OCI-LY7 (cell line): Measurements from ENCODE around the gene LARGE1. TPM values are rescaled to one million over a fixed set of nuclear protein-coding genes. Genes with fewer than 3 reads are reported as not detected.

Experiments used
- BruUV-seq: library from RNA; stranded (reverse); fragments of 400-500 nt; replicated peaks from 2 replicates; lab custom pipeline; 2021; lab: Mats Ljungman, UMichigan
- CTCF ChIA-PET: fragments of 300-600 bp; sonication (Branson Sonifier 250); formaldehyde crosslinking; loops from one replicate; lab custom pipeline; 2022; ENCODE audit warnings: antibody characterized with exemption; ENCODE audit not compliant: unreplicated experiment; lab: Charles Lee
- POLR2A ChIA-PET: fragments of 300-600 bp; sonication (Branson Sonifier 250); formaldehyde crosslinking; loops from one replicate; lab custom pipeline; 2022; ENCODE audit warnings: antibody characterized with exemption; lab: Charles Lee
- DNase-seq: peaks from one replicate; pipeline ENCODE4 v3.0.0-alpha.2; 2015; ENCODE audit warnings: low spot score
- H2AFZ ChIP-seq: fragments of 200-600 bp; sonication (generic), shearing (Covaris generic); 2 replicates; pipeline ENCODE4 v1.6.1; 2014; ENCODE audit warnings: mild to moderate bottlenecking, antibody characterized with exemption, low read length, moderate library complexity
- H3K27ac ChIP-seq: fragments of 200-600 bp; sonication (generic); 2 replicates; pipeline ENCODE4 v1.5.1; 2014; ENCODE audit warnings: mixed run types, low read depth, mild to moderate bottlenecking, moderate library complexity, low read length, inconsistent platforms; ENCODE audit not compliant: poor library complexity, severe bottlenecking
- H3K36me3 ChIP-seq: fragments of 200-600 bp; sonication (generic); 2 replicates; pipeline ENCODE4 v1.6.1; 2014; ENCODE audit warnings: mild to moderate bottlenecking, antibody characterized with exemption, low read length, moderate library complexity, mixed read lengths; ENCODE audit not compliant: insufficient read depth
- H3K4me1 ChIP-seq: fragments of 200-600 bp; sonication (generic); 2 replicates; pipeline ENCODE4 v1.5.1; 2014; ENCODE audit warnings: mild to moderate bottlenecking, low read length; ENCODE audit not compliant: insufficient read depth, poor library complexity, severe bottlenecking
- H3K4me2 ChIP-seq: fragments of 200-600 bp; sonication (generic); 2 replicates; pipeline ENCODE4 v1.6.1; 2014; ENCODE audit warnings: mild to moderate bottlenecking, low read length
- H3K4me3 ChIP-seq: fragments of 200-600 bp; sonication (generic); 2 replicates; pipeline ENCODE4 v1.5.1; 2014; ENCODE audit warnings: mild to moderate bottlenecking, low read depth, low read length; ENCODE audit not compliant: poor library complexity, severe bottlenecking
- H3K79me2 ChIP-seq: fragments of 200-600 bp; sonication (generic); 2 replicates; pipeline ENCODE4 v1.6.1; 2016; ENCODE audit warnings: low read depth, mild to moderate bottlenecking, low read length, moderate library complexity, mixed read lengths; ENCODE audit not compliant: insufficient read depth
- H3K9me2 ChIP-seq: fragments of 200-600 bp; sonication (generic); 2 replicates; pipeline ENCODE4 v1.6.1; 2016; ENCODE audit warnings: mild to moderate bottlenecking, low read length, mixed read lengths; ENCODE audit not compliant: insufficient read depth
- H3K9me3 ChIP-seq: fragments of 200-600 bp; sonication (generic); 2 replicates; pipeline ENCODE4 v1.6.1; 2014; ENCODE audit warnings: mild to moderate bottlenecking, mixed run types, low read length, mixed read lengths
- H4K20me1 ChIP-seq: fragments of 200-600 bp; sonication (generic); 2 replicates; pipeline ENCODE4 v1.6.1; 2014; ENCODE audit warnings: mild to moderate bottlenecking, antibody characterized with exemption, low read length, moderate library complexity, mixed read lengths; ENCODE audit not compliant: insufficient read depth
- EZH2phosphoT487 ChIP-seq: fragments of 200-600 bp; sonication (generic); IDR thresholded peaks from 2 replicates; pipeline ENCODE4 v1.6.1; 2018; ENCODE audit warnings: low read depth, borderline replicate concordance, mild to moderate bottlenecking, mixed run types, antibody characterized with exemption, low read length, moderate library complexity, mixed read lengths
- intact Hi-C: fragments of 100-400 bp; cut with micrococcal nuclease; formaldehyde crosslinking; loops from one replicate; pipeline ENCODE4 v1.10.0; 2022; ENCODE audit not compliant: unreplicated experiment
- total RNA-seq, 2 experiments: library from RNA; depleted of rRNA in 1 of 2; stranded (reverse); fragments of >200 nt in 1 of 2; shearing (Covaris generic) in 1 of 2; gene quantifications; 2 replicates each; pipeline ENCODE4 v1.2.3, GENCODE V29; 2014 to 2022
- TF ChIP-seq, protein P1 (sequence below): fragments of 200-600 bp; sonication (generic); conservative IDR thresholded peaks from 2 replicates; pipeline ENCODE4 v1.5.1; 2014; ENCODE audit warnings: mild to moderate bottlenecking, antibody characterized with exemption, low read length, moderate library complexity, mixed read lengths

Gene LARGE1
- total RNA-seq, 2 experiments from 2014 or later: 31.5 to 31.9 TPM

DNA sequence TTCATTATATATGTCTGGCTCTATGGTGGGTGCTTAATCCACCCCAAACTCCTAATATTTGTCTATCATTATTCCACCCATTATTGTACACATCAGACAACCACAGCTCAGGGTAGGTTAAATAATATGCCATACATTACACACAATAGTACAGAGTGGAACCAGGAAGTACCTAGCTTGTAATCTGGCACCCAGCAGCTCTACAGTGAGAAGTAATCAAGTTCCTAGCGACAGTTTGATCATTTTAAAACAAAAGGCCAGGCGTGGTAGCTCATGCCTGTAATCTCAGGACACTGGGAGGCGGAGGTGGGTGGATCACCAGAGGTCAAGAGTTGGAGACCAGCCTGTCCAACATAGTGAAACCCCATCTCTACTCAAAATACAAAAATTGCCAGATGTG lies 141.0 kb downstream of the LARGE1 start:
- DNase-seq: no peak
- intact Hi-C loops: no loop called here
- Histone ChIP-seq H3K79me2 (no peaks in the 10 kb centered on the region), H4K20me1 (no peaks in the 10 kb centered on the region), H3K4me1 (no peaks in the 10 kb centered on the region), H3K4me2 (no peak overlapping the region), H3K9me3 (no peaks in the 10 kb centered on the region), H2AFZ (no peak overlapping the region), H3K27ac (no peak overlapping the region), H3K36me3 (no peaks in the 10 kb centered on the region), H3K9me2 (no peaks in the 10 kb centered on the region), H3K4me3 (no peak overlapping the region)
- ChIA-PET CTCF (no interaction called here), POLR2A (no interaction called here)
- TF ChIP-seq, protein P1, sequence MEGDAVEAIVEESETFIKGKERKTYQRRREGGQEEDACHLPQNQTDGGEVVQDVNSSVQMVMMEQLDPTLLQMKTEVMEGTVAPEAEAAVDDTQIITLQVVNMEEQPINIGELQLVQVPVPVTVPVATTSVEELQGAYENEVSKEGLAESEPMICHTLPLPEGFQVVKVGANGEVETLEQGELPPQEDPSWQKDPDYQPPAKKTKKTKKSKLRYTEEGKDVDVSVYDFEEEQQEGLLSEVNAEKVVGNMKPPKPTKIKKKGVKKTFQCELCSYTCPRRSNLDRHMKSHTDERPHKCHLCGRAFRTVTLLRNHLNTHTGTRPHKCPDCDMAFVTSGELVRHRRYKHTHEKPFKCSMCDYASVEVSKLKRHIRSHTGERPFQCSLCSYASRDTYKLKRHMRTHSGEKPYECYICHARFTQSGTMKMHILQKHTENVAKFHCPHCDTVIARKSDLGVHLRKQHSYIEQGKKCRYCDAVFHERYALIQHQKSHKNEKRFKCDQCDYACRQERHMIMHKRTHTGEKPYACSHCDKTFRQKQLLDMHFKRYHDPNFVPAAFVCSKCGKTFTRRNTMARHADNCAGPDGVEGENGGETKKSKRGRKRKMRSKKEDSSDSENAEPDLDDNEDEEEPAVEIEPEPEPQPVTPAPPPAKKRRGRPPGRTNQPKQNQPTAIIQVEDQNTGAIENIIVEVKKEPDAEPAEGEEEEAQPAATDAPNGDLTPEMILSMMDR: no peak
- TF ChIP-seq EZH2phosphoT487: no peak
- BruUV-seq: no TSS peak

DNA sequence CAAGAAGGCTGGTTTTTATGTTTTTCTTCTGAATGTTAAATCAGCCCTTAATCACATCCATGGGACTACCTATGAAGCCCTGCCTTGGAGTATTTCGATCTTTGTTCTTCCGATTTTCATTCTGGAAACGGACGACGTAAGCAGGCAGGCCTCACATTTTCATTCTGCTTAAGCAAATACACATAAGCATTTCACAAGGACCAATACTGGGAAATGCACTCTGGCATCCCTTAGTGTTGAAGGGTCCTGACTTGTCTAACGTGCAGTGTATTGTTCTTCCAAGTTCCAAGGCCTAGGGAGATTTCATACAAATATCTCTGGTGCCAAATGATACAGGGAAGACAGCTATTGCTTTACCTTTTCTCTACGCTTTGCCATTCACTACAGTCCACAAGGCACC lies 143.8 kb downstream of the LARGE1 start:
- no peaks in the 10 kb centered on the region for H3K79me2 ChIP-seq

DNA sequence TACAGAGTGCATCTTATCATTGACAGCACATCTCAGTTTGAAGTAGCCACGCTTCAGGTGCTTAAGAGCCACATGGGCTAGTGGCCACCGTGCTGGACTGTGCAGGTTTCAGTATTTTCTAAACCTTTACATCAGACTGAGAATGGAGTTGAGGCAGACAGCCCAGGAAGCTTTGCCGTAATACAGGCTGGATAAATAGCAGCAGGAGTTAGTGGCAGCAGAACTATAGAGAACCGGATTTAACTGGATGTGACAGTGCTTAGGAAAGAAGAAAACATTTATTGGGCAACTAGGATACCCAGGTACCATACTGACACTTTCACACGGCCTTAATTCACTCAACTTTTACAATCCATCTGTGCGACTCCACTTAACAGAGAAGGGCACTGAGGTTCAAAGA lies 145.5 kb downstream of the LARGE1 start:
- Histone ChIP-seq H2AFZ (no peak overlapping the region), H3K4me2 (no peak overlapping the region), H3K4me3 (no peak overlapping the region), H3K79me2 (no peaks in the 10 kb centered on the region), H3K27ac (no peak overlapping the region), H3K9me2 (no peaks in the 10 kb centered on the region), H3K9me3 (no peaks in the 10 kb centered on the region), H4K20me1 (no peaks in the 10 kb centered on the region), H3K36me3 (no peaks in the 10 kb centered on the region), H3K4me1 (no peaks in the 10 kb centered on the region)
- TF ChIP-seq EZH2phosphoT487: no peak
- TF ChIP-seq, protein P1: no peak
- CTCF ChIA-PET: no interaction called here
- DNase-seq: no peak
- POLR2A ChIA-PET: no interaction called here
- intact Hi-C loops: no loop called here
- BruUV-seq: no TSS peak

More for the DNA sequence above, 143.8 kb downstream of the LARGE1 start:
- intact Hi-C loops: no loop called here
- Histone ChIP-seq H3K27ac (no peak overlapping the region), H3K4me3 (no peak overlapping the region), H3K4me2 (no peak overlapping the region), H3K9me3 (no peaks in the 10 kb centered on the region), H3K36me3 (no peaks in the 10 kb centered on the region), H3K4me1 (no peaks in the 10 kb centered on the region), H4K20me1 (no peaks in the 10 kb centered on the region), H2AFZ (no peak overlapping the region), H3K9me2 (no peaks in the 10 kb centered on the region)
- DNase-seq: no peak
- POLR2A ChIA-PET: no interaction called here
- TF ChIP-seq EZH2phosphoT487: no peak
- TF ChIP-seq, protein P1: no peak
- CTCF ChIA-PET: no interaction called here
- no TSS peak for BruUV-seq
